Measurements from ENCODE around the gene TMEM108. TPM values are rescaled to one million over a fixed set of nuclear protein-coding genes. Genes with fewer than 3 reads are reported as not detected.

Gene TMEM108
- total RNA-seq, 1 donor from 2014 or later = 0.07 TPM

- intact Hi-C loops (cut with micrococcal nuclease) = no loop called here
- H3K4me1 Mint-ChIP-seq (ENCODE audit: low read depth) = no peaks in the 10 kb centered on the region
- peaks cover 11% of the 10 kb centered on the region for H3K27me3 Mint-ChIP-seq (ENCODE audit: low read depth)
- no peak overlapping the region for H3K27ac Mint-ChIP-seq
- no peak overlapping the region for H3K4me3 Mint-ChIP-seq (ENCODE audit: low read depth)
- no peaks in the 10 kb centered on the region for H3K36me3 Mint-ChIP-seq (ENCODE audit: low read depth)
- H3K9me3 Mint-ChIP-seq = no peaks in the 10 kb centered on the region
- no peak for DNase-seq (ENCODE audit: low spot score)
Observed at GRCh38 chr3:133238015-133238414, 199.8 kb downstream of the TMEM108 start.

DNA sequence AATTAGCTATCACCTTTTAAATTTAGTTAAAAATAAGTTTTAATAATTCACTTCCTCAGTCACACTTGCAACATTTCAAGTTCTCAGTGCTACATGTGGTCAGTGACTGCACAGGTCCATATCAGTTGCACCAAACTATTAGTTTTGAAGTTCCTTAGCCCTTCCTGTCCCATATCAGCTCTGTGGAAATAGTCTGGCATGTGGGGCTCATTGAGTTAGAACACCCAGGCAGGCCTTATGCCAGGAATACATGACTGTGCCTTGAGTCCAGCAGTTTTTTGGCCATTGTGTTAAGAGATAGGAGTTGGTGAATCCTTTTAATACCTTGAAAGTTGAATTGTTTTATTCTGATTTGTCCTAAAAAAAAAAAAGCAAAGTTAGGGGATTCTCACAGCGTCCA, 207.9 kb downstream of the TMEM108 start:
- peaks cover 3% of the 10 kb centered on the region for H3K4me1 Mint-ChIP-seq (ENCODE audit: low read depth)
- H3K27me3 Mint-ChIP-seq (ENCODE audit: low read depth) = peaks cover 6% of the 10 kb centered on the region
- no peak for DNase-seq (ENCODE audit: low spot score)
- no peak overlapping the region for H3K4me3 Mint-ChIP-seq (ENCODE audit: low read depth)
- no peak overlapping the region for H3K27ac Mint-ChIP-seq
- H3K36me3 Mint-ChIP-seq (ENCODE audit: low read depth) = no peaks in the 10 kb centered on the region
- intact Hi-C loops (cut with micrococcal nuclease) = no loop called here
- no peaks in the 10 kb centered on the region for H3K9me3 Mint-ChIP-seq

DNA sequence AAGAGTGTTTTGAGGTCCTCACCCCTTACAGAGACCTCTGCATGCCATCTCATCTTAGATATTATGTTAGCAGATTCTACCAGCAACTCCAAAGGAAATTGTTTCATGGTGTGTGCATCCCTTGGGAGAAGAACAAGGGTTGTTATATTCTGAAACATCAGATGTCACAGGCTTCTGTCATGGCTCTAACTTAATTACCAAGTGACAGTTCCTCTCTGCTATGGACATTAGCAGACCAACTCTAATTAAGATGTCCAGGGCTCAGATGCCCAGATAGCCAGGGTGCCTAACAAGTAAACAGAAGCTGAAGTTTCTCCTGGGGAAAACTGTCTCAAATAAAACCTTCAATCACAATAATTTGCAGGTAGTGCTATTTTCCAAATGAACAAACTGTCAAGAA, 208.6 kb downstream of the TMEM108 start:
- no peak for DNase-seq (ENCODE audit: low spot score)
- Mint-ChIP-seq H3K4me1 (ENCODE audit: low read depth) (peaks cover 3% of the 10 kb centered on the region), H3K4me3 (ENCODE audit: low read depth) (no peak overlapping the region), H3K36me3 (ENCODE audit: low read depth) (no peaks in the 10 kb centered on the region), H3K27me3 (ENCODE audit: low read depth) (peaks cover 6% of the 10 kb centered on the region), H3K27ac (no peak overlapping the region), H3K9me3 (no peaks in the 10 kb centered on the region)
- intact Hi-C loops (cut with micrococcal nuclease) = no loop called here

- DNase-seq (ENCODE audit: low spot score) = no peak
- Mint-ChIP-seq H3K27me3 (ENCODE audit: low read depth) (peaks cover 6% of the 10 kb centered on the region), H3K4me1 (ENCODE audit: low read depth) (peaks cover 3% of the 10 kb centered on the region), H3K4me3 (ENCODE audit: low read depth) (no peak overlapping the region), H3K9me3 (no peaks in the 10 kb centered on the region), H3K36me3 (ENCODE audit: low read depth) (no peaks in the 10 kb centered on the region), H3K27ac (no peak overlapping the region)
- intact Hi-C loops (cut with micrococcal nuclease) = no loop called here
Observed at GRCh38 chr3:133248389-133248788, 210.2 kb downstream of the TMEM108 start.

DNA sequence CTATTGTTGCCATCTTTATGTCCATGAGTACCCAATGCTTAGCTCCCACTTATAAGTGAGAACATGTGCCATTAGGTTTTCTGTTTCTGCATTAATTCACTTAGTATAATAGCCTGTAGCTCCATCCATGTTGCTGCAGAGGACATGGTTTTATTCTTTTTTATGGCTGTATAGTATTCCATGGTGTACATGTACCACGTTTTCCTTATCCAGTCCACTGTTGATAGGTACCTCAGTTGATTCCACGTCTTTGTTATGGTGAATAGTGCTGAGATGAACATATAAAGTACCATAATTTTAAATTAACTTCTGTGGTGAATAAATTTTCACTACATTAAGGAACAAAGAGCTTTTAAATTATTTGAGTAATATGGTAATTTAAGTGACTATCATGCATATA, 211.3 kb downstream of the TMEM108 start:
- H3K4me1 Mint-ChIP-seq (ENCODE audit: low read depth) = peaks cover 3% of the 10 kb centered on the region
- no peaks in the 10 kb centered on the region for H3K36me3 Mint-ChIP-seq (ENCODE audit: low read depth)
- H3K4me3 Mint-ChIP-seq (ENCODE audit: low read depth) = no peak overlapping the region
- no peak overlapping the region for H3K27ac Mint-ChIP-seq
- H3K27me3 Mint-ChIP-seq (ENCODE audit: low read depth) = peaks cover 6% of the 10 kb centered on the region
- DNase-seq (ENCODE audit: low spot score) = no peak
- intact Hi-C loops (cut with micrococcal nuclease) = no loop called here
- H3K9me3 Mint-ChIP-seq = no peaks in the 10 kb centered on the region

GRCh38 chr3:133254151-133254550, 216.0 kb downstream of the TMEM108 start:
- no peak for DNase-seq (ENCODE audit: low spot score)
- H3K36me3 Mint-ChIP-seq (ENCODE audit: low read depth) = no peaks in the 10 kb centered on the region
- no peak overlapping the region for H3K27ac Mint-ChIP-seq
- H3K27me3 Mint-ChIP-seq (ENCODE audit: low read depth) = peaks cover 2% of the 10 kb centered on the region
- H3K4me3 Mint-ChIP-seq (ENCODE audit: low read depth) = no peak overlapping the region
- intact Hi-C loops (cut with micrococcal nuclease) = no loop called here
- no peaks in the 10 kb centered on the region for H3K9me3 Mint-ChIP-seq
- H3K4me1 Mint-ChIP-seq (ENCODE audit: low read depth) = peaks cover 11% of the 10 kb centered on the region

DNA sequence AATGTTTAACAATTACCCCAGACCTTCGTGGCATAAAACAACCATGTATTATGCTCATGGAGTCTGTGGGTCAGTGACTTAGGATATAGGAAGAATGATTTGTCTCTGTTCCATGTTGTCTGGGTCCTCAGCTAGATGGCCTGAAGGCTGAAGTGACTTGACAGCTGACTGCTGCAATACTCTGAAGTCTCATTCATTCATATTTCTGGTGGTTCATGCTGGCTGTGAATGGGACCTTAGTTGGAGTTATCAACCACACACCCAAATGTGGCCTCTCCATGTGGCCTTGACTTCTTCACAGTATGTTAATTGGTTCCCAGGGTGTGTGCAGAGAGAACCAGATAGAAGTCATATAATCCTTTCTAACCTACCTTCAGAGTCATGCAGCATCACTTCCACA, 216.5 kb downstream of the TMEM108 start:
- Mint-ChIP-seq H3K4me1 (ENCODE audit: low read depth) (peaks cover 11% of the 10 kb centered on the region), H3K27me3 (ENCODE audit: low read depth) (peaks cover 2% of the 10 kb centered on the region), H3K27ac (no peak overlapping the region), H3K36me3 (ENCODE audit: low read depth) (no peaks in the 10 kb centered on the region), H3K4me3 (ENCODE audit: low read depth) (no peak overlapping the region), H3K9me3 (no peaks in the 10 kb centered on the region)
- intact Hi-C loops (cut with micrococcal nuclease) = no loop called here
- DNase-seq (ENCODE audit: low spot score) = no peak

GRCh38 chr3:133256787-133257483, 218.7 kb downstream of the TMEM108 start:
- intact Hi-C loops (cut with micrococcal nuclease) = no loop called here
- Mint-ChIP-seq H3K27ac (no peak overlapping the region), H3K9me3 (no peaks in the 10 kb centered on the region), H3K4me1 (ENCODE audit: low read depth) (peaks cover 8% of the 10 kb centered on the region), H3K4me3 (ENCODE audit: low read depth) (no peak overlapping the region), H3K36me3 (ENCODE audit: low read depth) (no peaks in the 10 kb centered on the region), H3K27me3 (ENCODE audit: low read depth) (peaks cover 2% of the 10 kb centered on the region)
- DNase-seq (ENCODE audit: low spot score) = no peak

- peaks cover 8% of the 10 kb centered on the region for H3K27me3 Mint-ChIP-seq (ENCODE audit: low read depth)
- no peak for DNase-seq (ENCODE audit: low spot score)
- intact Hi-C loops (cut with micrococcal nuclease) = no loop called here
- H3K4me1 Mint-ChIP-seq (ENCODE audit: low read depth) = peaks cover 8% of the 10 kb centered on the region
- no peaks in the 10 kb centered on the region for H3K9me3 Mint-ChIP-seq
- no peak overlapping the region for H3K27ac Mint-ChIP-seq
- no peaks in the 10 kb centered on the region for H3K36me3 Mint-ChIP-seq (ENCODE audit: low read depth)
- no peak overlapping the region for H3K4me3 Mint-ChIP-seq (ENCODE audit: low read depth)
Observed at GRCh38 chr3:133258358-133258757, 220.2 kb downstream of the TMEM108 start.

DNA sequence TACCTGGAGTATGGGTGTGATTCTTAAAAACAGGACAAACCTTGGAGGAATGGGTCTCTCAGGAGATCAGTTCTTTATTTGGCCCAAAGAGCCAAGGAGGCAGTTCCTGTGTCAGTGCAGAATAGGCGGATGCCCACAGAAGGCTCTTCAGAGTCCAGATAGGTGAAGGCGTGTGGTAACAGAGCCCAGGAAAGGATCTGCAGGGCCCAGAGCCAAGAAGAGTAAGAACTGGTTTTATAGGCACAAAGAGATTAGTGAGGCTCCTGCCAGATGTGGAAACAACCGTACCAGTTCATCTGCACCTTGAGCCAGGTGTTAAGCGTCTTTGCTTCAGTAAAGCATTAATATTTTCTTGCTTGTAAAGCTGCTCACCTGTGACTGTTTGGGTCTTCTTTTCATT, 221.6 kb downstream of the TMEM108 start:
- Mint-ChIP-seq H3K36me3 (ENCODE audit: low read depth) (no peaks in the 10 kb centered on the region), H3K4me1 (ENCODE audit: low read depth) (peaks cover 8% of the 10 kb centered on the region), H3K9me3 (no peaks in the 10 kb centered on the region), H3K27me3 (ENCODE audit: low read depth) (peaks cover 9% of the 10 kb centered on the region), H3K4me3 (ENCODE audit: low read depth) (no peak overlapping the region), H3K27ac (no peak overlapping the region)
- intact Hi-C loops (cut with micrococcal nuclease) = no loop called here
- DNase-seq (ENCODE audit: low spot score) = no peak

GRCh38 chr3:133262333-133262732, 224.1 kb downstream of the TMEM108 start:
- intact Hi-C loops (cut with micrococcal nuclease) = no loop called here
- Mint-ChIP-seq H3K4me3 (ENCODE audit: low read depth) (no peak overlapping the region), H3K9me3 (no peaks in the 10 kb centered on the region), H3K4me1 (ENCODE audit: low read depth) (no peaks in the 10 kb centered on the region), H3K36me3 (ENCODE audit: low read depth) (no peaks in the 10 kb centered on the region), H3K27me3 (ENCODE audit: low read depth) (peaks cover 13% of the 10 kb centered on the region), H3K27ac (no peak overlapping the region)
- no peak for DNase-seq (ENCODE audit: low spot score)

GRCh38 chr3:133264920-133265319, 226.7 kb downstream of the TMEM108 start:
- intact Hi-C loops (cut with micrococcal nuclease) = loop anchor here (5.0 kb wide), 1 partner anchor 58 kb away; no protein-coding TSS in a partner anchor
- no peak overlapping the region for H3K4me3 Mint-ChIP-seq (ENCODE audit: low read depth)
- no peaks in the 10 kb centered on the region for H3K4me1 Mint-ChIP-seq (ENCODE audit: low read depth)
- no peaks in the 10 kb centered on the region for H3K36me3 Mint-ChIP-seq (ENCODE audit: low read depth)
- no peak overlapping the region for H3K27ac Mint-ChIP-seq
- DNase-seq (ENCODE audit: low spot score) = no peak
- H3K9me3 Mint-ChIP-seq = no peaks in the 10 kb centered on the region
- H3K27me3 Mint-ChIP-seq (ENCODE audit: low read depth) = peaks cover 13% of the 10 kb centered on the region

DNA sequence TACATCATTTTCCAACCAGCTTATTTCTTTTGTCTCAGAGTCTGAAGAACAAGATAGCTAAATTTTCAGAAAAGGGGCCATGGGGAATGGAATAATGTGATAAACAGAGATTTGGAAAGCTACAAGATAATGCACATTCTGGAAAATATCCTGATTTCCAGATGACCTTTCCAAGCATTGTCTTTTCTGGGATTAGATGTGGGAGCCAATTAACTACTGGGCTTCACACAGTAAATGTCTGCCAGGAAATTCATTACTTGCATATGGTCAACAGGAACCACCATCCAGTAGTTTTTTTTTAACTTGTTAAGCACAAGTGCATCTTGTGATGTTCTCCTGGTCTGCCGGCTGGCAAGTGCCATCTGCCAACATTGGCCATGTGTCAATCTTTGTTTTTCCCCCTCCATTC, 230.5 kb downstream of the TMEM108 start:
- no peaks in the 10 kb centered on the region for H3K9me3 Mint-ChIP-seq
- peaks cover 9% of the 10 kb centered on the region for H3K4me1 Mint-ChIP-seq (ENCODE audit: low read depth)
- no peak overlapping the region for H3K4me3 Mint-ChIP-seq (ENCODE audit: low read depth)
- H3K36me3 Mint-ChIP-seq (ENCODE audit: low read depth) = no peaks in the 10 kb centered on the region
- H3K27ac Mint-ChIP-seq = no peak overlapping the region
- H3K27me3 Mint-ChIP-seq (ENCODE audit: low read depth) = peaks cover 11% of the 10 kb centered on the region
- intact Hi-C loops (cut with micrococcal nuclease) = loop anchor here (5.0 kb wide), 1 partner anchor 61 kb away; no protein-coding TSS in a partner anchor
- no peak for DNase-seq (ENCODE audit: low spot score)
